Ishikawa (cell line): ENCODE data around the gene AP1S3.

ENCODE experiments used
- CEBPB ChIP-seq: IDR thresholded peaks from 2 replicates; pipeline ENCODE4 v1.6.1; 2012
- CREB1 ChIP-seq: IDR thresholded peaks from 2 replicates; pipeline ENCODE4 v1.6.1; 2012; ENCODE audit warnings: low read depth
- EGR1 ChIP-seq: IDR thresholded peaks from 2 replicates; pipeline ENCODE4 v1.6.1; 2012
- YY1 ChIP-seq: IDR thresholded peaks from 2 replicates; pipeline ENCODE4 v1.6.1; 2012; ENCODE audit warnings: low read depth
- TF ChIP-seq, protein P1 (sequence below): IDR thresholded peaks from 2 replicates; pipeline ENCODE4 v1.6.1; 2012
- TF ChIP-seq, protein P2 (sequence below): IDR thresholded peaks from 2 replicates; pipeline ENCODE4 v1.6.1; 2012; ENCODE audit warnings: low read depth, mild to moderate bottlenecking

DNA sequence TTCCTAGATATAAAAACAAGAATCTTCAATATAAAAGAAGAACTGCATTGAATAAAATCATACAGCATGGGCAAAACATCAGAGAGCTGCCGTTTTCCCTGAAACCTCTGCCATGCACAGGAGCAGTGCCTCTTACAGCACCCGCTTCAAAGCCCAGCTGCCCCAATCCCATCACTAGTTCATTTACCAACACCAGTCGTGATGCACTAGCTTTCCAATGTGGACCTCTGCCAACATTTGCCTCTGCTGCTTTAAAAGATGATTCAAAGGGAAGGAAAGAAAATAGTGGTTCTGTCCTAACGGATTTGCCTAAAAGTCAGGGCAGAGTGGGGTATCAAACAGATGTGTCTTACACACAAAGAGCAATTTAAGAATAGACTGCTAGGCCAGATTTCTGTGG, 43.4 kb upstream of the AP1S3 start:
- TF ChIP-seq EGR1: no peak
- TF ChIP-seq, protein P1, sequence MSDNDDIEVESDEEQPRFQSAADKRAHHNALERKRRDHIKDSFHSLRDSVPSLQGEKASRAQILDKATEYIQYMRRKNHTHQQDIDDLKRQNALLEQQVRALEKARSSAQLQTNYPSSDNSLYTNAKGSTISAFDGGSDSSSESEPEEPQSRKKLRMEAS: no peak
- TF ChIP-seq, protein P2, sequence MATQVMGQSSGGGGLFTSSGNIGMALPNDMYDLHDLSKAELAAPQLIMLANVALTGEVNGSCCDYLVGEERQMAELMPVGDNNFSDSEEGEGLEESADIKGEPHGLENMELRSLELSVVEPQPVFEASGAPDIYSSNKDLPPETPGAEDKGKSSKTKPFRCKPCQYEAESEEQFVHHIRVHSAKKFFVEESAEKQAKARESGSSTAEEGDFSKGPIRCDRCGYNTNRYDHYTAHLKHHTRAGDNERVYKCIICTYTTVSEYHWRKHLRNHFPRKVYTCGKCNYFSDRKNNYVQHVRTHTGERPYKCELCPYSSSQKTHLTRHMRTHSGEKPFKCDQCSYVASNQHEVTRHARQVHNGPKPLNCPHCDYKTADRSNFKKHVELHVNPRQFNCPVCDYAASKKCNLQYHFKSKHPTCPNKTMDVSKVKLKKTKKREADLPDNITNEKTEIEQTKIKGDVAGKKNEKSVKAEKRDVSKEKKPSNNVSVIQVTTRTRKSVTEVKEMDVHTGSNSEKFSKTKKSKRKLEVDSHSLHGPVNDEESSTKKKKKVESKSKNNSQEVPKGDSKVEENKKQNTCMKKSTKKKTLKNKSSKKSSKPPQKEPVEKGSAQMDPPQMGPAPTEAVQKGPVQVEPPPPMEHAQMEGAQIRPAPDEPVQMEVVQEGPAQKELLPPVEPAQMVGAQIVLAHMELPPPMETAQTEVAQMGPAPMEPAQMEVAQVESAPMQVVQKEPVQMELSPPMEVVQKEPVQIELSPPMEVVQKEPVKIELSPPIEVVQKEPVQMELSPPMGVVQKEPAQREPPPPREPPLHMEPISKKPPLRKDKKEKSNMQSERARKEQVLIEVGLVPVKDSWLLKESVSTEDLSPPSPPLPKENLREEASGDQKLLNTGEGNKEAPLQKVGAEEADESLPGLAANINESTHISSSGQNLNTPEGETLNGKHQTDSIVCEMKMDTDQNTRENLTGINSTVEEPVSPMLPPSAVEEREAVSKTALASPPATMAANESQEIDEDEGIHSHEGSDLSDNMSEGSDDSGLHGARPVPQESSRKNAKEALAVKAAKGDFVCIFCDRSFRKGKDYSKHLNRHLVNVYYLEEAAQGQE: no peak
- TF ChIP-seq YY1: no peak
- TF ChIP-seq CEBPB: no peak
- no peak for TF ChIP-seq CREB1
